Fibroblast of lung (primary cell): Measurements from ENCODE around the gene INMT.

Experiments used
- CTCF ChIP-seq, 2 donors: IDR thresholded peaks in 1 of 2; conservative IDR thresholded peaks in 1 of 2; 1 replicate in 1 of 2; 2 replicates in 1 of 2; pipeline ENCODE4 v1.5.1; 2011 to 2012; ENCODE audit warnings: low read length in 2 of 2, control low read depth in 1 of 2, inconsistent platforms in 1 of 2, low read depth in 1 of 2, mild to moderate bottlenecking in 1 of 2
- EZH2 ChIP-seq: IDR thresholded peaks from 2 replicates; pipeline ENCODE4 v1.5.1; 2012; ENCODE audit warnings: low read length, control low read depth, mild to moderate bottlenecking; ENCODE audit errors: missing control alignments

- TF ChIP-seq CTCF (conservative IDR thresholded peaks at IDR 0.05 in 1 of 2, IDR thresholded peaks at IDR 0.05 in 1 of 2; ENCODE audit: low read depth in 1 of 2, low read length in 2 of 2) (no peak), EZH2 (no peak)
Observed at GRCh38 chr7:30775992-30776391, 24.1 kb downstream of the INMT start.
